ENCODE data around the gene SUSD6.
"Not testable (repeated sequence)": the region's sequence is repeated elsewhere in the genome, so short reads cannot be mapped to it uniquely, and the experiment has no call there.

SUSD6 gene

GRCh38 chr14:69593018-69593677, 18.2 kb upstream of the SUSD6 start:
- no peak for DNase-seq

GRCh38 chr14:69594846-69595245, 16.6 kb upstream of the SUSD6 start:
- DNase-seq: no peak

- no peak for DNase-seq
Measured at GRCh38 chr14:69595336-69595735, 16.1 kb upstream of the SUSD6 start.

- DNase-seq: not testable (repeated sequence)
Measured at GRCh38 chr14:69599431-69599830, 12.0 kb upstream of the SUSD6 start.

- DNase-seq: no peak
Measured at GRCh38 chr14:69600304-69600891, 11.0 kb upstream of the SUSD6 start.

GRCh38 chr14:69605738-69606137, 5.7 kb upstream of the SUSD6 start:
- no peak for DNase-seq

- DNase-seq: no peak
Measured at GRCh38 chr14:69606258-69607184, 4.9 kb upstream of the SUSD6 start.

GRCh38 chr14:69610020-69610873, 1.1 kb upstream of the SUSD6 start:
- no peak for DNase-seq

GRCh38 chr14:69610874-69611171, 573 bp upstream of the SUSD6 start:
- DNase-seq: no peak

- no peak for DNase-seq
Measured at GRCh38 chr14:69612014-69612782, 802 bp downstream of the SUSD6 start.

- no peak for DNase-seq
Measured at GRCh38 chr14:69612783-69613130, 1.4 kb downstream of the SUSD6 start.

GRCh38 chr14:69613312-69614073, 2.1 kb downstream of the SUSD6 start:
- no peak for DNase-seq

- DNase-seq: no peak
Measured at GRCh38 chr14:69614592-69614991, 3.2 kb downstream of the SUSD6 start.

- DNase-seq: no peak
Measured at GRCh38 chr14:69615121-69615495, 3.7 kb downstream of the SUSD6 start.

GRCh38 chr14:69615496-69616407, 4.4 kb downstream of the SUSD6 start:
- no peak for DNase-seq

- no peak for DNase-seq
Measured at GRCh38 chr14:69616408-69616773, 5.0 kb downstream of the SUSD6 start.

- no peak for DNase-seq
Measured at GRCh38 chr14:69617796-69618195, 6.4 kb downstream of the SUSD6 start.

GRCh38 chr14:69619012-69619411, 7.6 kb downstream of the SUSD6 start:
- DNase-seq: no peak

GRCh38 chr14:69620211-69620611, 8.8 kb downstream of the SUSD6 start:
- DNase-seq: no peak

- no peak for DNase-seq
Measured at GRCh38 chr14:69620981-69621380, 9.6 kb downstream of the SUSD6 start.

- DNase-seq: no peak
Measured at GRCh38 chr14:69624136-69624535, 12.7 kb downstream of the SUSD6 start.
